GM18951 (cell line): ENCODE results near the gene LRFN2.

ENCODE experiments used
- POLR2A ChIP-seq: IDR thresholded peaks from 4 replicates; pipeline ENCODE4 v1.6.1; 2011; ENCODE audit warnings: mild to moderate bottlenecking; ENCODE audit not compliant: insufficient read length, insufficient read depth; ENCODE audit errors: extremely low read depth
- in situ Hi-C: fragments of 300-500 bp; cut with MboI; formaldehyde crosslinking; loops from one replicate; pipeline ENCODE4 v1.12.0; 2022; ENCODE audit warnings: low sequenced_read_pairs, mixed read lengths, inconsistent platforms; ENCODE audit not compliant: unreplicated experiment

The LRFN2 gene

GRCh38 chr6:40427196-40427595, 160.0 kb downstream of the LRFN2 start:
- in situ Hi-C loops = no loop called here
- no peak for TF ChIP-seq POLR2A

GRCh38 chr6:40426346-40427066, 160.7 kb downstream of the LRFN2 start:
- no peak for TF ChIP-seq POLR2A
- in situ Hi-C loops = no loop called here

- in situ Hi-C loops = no loop called here
- TF ChIP-seq POLR2A = no peak
Observed at GRCh38 chr6:40425192-40425919, 161.8 kb downstream of the LRFN2 start.

- in situ Hi-C loops = no loop called here
- no peak for TF ChIP-seq POLR2A
Observed at GRCh38 chr6:40422046-40422445, 165.1 kb downstream of the LRFN2 start.

- no peak for TF ChIP-seq POLR2A
- in situ Hi-C loops = no loop called here
Observed at GRCh38 chr6:40419946-40420728, 167.0 kb downstream of the LRFN2 start.

GRCh38 chr6:40419377-40419776, 167.8 kb downstream of the LRFN2 start:
- in situ Hi-C loops = no loop called here
- TF ChIP-seq POLR2A = no peak

- TF ChIP-seq POLR2A = no peak
Observed at GRCh38 chr6:40417031-40417430, 170.1 kb downstream of the LRFN2 start.

GRCh38 chr6:40414617-40415016, 172.5 kb downstream of the LRFN2 start:
- TF ChIP-seq POLR2A = no peak
- in situ Hi-C loops = no loop called here

More at GRCh38 chr6:40417031-40417430, 170.1 kb downstream of the LRFN2 start:
- in situ Hi-C loops = no loop called here

GRCh38 chr6:40413239-40413638, 173.9 kb downstream of the LRFN2 start:
- no peak for TF ChIP-seq POLR2A
- in situ Hi-C loops = no loop called here

- TF ChIP-seq POLR2A = no peak
- in situ Hi-C loops = no loop called here
Observed at GRCh38 chr6:40411881-40412280, 175.3 kb downstream of the LRFN2 start.

GRCh38 chr6:40410821-40411220, 176.3 kb downstream of the LRFN2 start:
- in situ Hi-C loops = no loop called here
- no peak for TF ChIP-seq POLR2A

- no peak for TF ChIP-seq POLR2A
- in situ Hi-C loops = no loop called here
Observed at GRCh38 chr6:40409716-40410397, 177.3 kb downstream of the LRFN2 start.
